H1 (cell line): ENCODE measurements around the gene RGS14. TPM values are rescaled to one million over a fixed set of nuclear protein-coding genes. Genes with fewer than 3 reads are reported as not detected.

Experiments used
- CBX8 ChIP-seq: fragments of 300-800, 300-1000 bp; sonication (generic); IDR thresholded peaks from 2 replicates; pipeline ENCODE4 v1.7.1; 2016; ENCODE audit warnings: low read depth, low read length, borderline replicate concordance
- CHD7 ChIP-seq: fragments of 300-600 bp; sonication (generic); IDR thresholded peaks from 2 replicates; pipeline ENCODE4 v1.7.1; 2012; ENCODE audit warnings: low read length, moderate library complexity, mild to moderate bottlenecking, inconsistent platforms; ENCODE audit not compliant: insufficient replicate concordance
- EGR1 ChIP-seq: IDR thresholded peaks from 2 replicates; pipeline ENCODE4 v1.6.1; 2011; ENCODE audit warnings: low read depth, low read length, borderline replicate concordance
- FOSL1 ChIP-seq: IDR thresholded peaks from 2 replicates; pipeline ENCODE4 v1.6.1; 2011; ENCODE audit warnings: mild to moderate bottlenecking, low read depth, low read length, moderate library complexity; ENCODE audit not compliant: insufficient read depth
- KDM1A ChIP-seq: fragments of 200-600, 300-600 bp; sonication (generic); IDR thresholded peaks from 2 replicates; pipeline ENCODE4 v1.7.1; 2016; ENCODE audit warnings: mild to moderate bottlenecking, low read length, borderline replicate concordance
- RAD21 ChIP-seq, 2 experiments: IDR thresholded peaks in 1 of 2; conservative IDR thresholded peaks in 1 of 2; 2 replicates each; pipeline ENCODE4 v1.6.1; 2011; ENCODE audit warnings: low read depth in 2 of 2, low read length in 2 of 2, improper control_type of control experiment in 1 of 2, inconsistent platforms in 1 of 2, mild to moderate bottlenecking in 1 of 2, moderate library complexity in 1 of 2
- SP4 ChIP-seq: IDR thresholded peaks from 2 replicates; pipeline ENCODE4 v1.6.1; 2012; ENCODE audit warnings: low read length, inconsistent platforms
- polyA plus RNA-seq, 7 experiments: library from polyadenylated mRNA; depleted of rRNA in 3 of 7; stranded (reverse) in 5 of 7; unstranded in 2 of 7; fragments of >200 nt in 5 of 7; fragments of 200-250 nt in 2 of 7; gene quantifications; 1 replicate in 5 of 7; 2 replicates in 1 of 7; 4 replicates in 1 of 7; pipeline versions ENCODE4 v1.2.1 to v1.2.3, GENCODE V29; 2011 to 2013; ENCODE audit warnings: missing spikeins in 2 of 7, mixed read lengths in 2 of 7
- total RNA-seq: library from RNA; stranded (reverse); fragmentation: NEBNext Ultra II Directional; extraction: Animal tissue kit (Norgen Biotek cat#: 25700); gene quantifications from 2 replicates; pipeline ENCODE4 v1.2.1, GENCODE V29; 2021
- TF ChIP-seq, protein P1 (sequence below): IDR thresholded peaks from 2 replicates; pipeline ENCODE4 v1.6.1; 2011; ENCODE audit warnings: low read depth, mild to moderate bottlenecking, low read length; ENCODE audit not compliant: insufficient read depth

The RGS14 gene
- total and polyA plus RNA-seq, 2 of the 8 experiments (the other 6 are each of a cell fraction or from before 2014, with no cell fraction given): 24.4 to 46.1 TPM

DNA sequence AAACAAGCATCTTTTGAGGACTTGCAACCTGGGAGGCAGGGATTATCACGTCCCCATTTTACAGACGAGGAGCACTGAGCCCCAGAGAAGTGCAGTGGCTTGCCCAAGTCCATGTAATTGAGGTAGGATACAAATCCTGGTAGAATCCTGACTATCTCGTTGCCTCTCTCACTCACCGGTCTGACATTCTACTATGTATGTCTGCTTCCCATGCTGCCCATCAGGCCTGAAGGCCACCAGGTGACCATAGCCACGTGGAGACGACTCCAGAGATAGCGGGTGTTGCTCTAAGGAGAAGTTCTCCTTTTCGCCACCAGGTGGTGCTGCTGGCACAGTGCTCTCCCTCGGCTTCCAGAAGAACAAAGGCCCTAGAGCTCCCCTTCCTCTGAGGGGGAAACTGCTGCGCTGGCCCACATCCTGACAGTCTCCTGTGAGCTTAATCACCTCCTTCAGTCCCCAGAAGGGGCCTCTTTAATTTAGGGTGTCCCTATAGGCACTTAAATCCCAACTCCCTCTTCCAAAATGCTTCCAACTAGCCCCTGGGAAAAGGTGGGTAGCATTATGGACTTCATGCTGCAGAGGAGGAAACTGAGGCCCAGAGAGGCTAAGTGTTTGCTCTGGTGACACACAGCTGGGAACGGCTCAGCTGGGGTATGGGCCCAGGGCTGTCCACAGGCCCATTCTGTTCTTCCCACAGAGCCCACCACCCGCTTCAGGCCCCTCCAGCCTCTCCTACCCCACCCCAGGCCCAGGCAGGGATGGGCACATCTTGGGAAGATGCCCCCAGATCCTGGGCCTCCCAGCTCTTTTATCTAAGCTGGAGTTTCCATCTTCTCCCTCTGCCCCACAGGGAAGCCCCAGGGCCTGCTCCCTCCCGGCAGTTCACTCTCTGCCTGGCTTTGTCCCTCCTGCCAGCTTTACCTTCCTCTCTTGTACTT, 32.9 kb downstream of the RGS14 start (continued):
- TF ChIP-seq CHD7 (no peak), SP4 (no peak), CBX8 (no peak), FOSL1 (no peak), RAD21 (IDR thresholded peaks at IDR 0.05 in 1 of 2, conservative IDR thresholded peaks at IDR 0.05 in 1 of 2; ENCODE audit: low read depth in 2 of 2, low read length in 2 of 2) (peak; percentile 93 to 97), EGR1 (no peak), KDM1A (peak; percentile 88)
- TF ChIP-seq, protein P1, sequence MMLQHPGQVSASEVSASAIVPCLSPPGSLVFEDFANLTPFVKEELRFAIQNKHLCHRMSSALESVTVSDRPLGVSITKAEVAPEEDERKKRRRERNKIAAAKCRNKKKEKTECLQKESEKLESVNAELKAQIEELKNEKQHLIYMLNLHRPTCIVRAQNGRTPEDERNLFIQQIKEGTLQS: peak; percentile 83
